ENCODE data around the gene BTN2A1.

BTN2A1 gene

GRCh38 chr6:26447257-26447656 is 10.5 kb upstream of the BTN2A1 start:
- TF ChIP-seq CTCF (IDR thresholded peaks at IDR 0.05): no peak
- H3K27ac Mint-ChIP-seq: no peak overlapping the region
- peaks cover 6% of the 10 kb centered on the region for H3K36me3 Mint-ChIP-seq (ENCODE audit: low read depth)
- DNase-seq: no peak
- H3K9me3 Mint-ChIP-seq: no peaks in the 10 kb centered on the region
- peaks cover 8% of the 10 kb centered on the region for H3K27me3 Mint-ChIP-seq (ENCODE audit: low read depth, poor library complexity)
- no peak overlapping the region for H3K4me3 Mint-ChIP-seq
- peaks cover 11% of the 10 kb centered on the region for H3K4me1 Mint-ChIP-seq

GRCh38 chr6:26450240-26450639 is 7.5 kb upstream of the BTN2A1 start:
- H3K27ac Mint-ChIP-seq: no peak overlapping the region
- H3K4me1 Mint-ChIP-seq: peaks cover 2% of the 10 kb centered on the region
- DNase-seq: no peak
- no peak for TF ChIP-seq CTCF (IDR thresholded peaks at IDR 0.05)
- peaks cover 9% of the 10 kb centered on the region for H3K27me3 Mint-ChIP-seq (ENCODE audit: low read depth, poor library complexity)
- H3K36me3 Mint-ChIP-seq (ENCODE audit: low read depth): peaks cover 6% of the 10 kb centered on the region
- H3K4me3 Mint-ChIP-seq: no peak overlapping the region
- no peaks in the 10 kb centered on the region for H3K9me3 Mint-ChIP-seq

GRCh38 chr6:26452631-26453235 is 5.0 kb upstream of the BTN2A1 start:
- TF ChIP-seq CTCF (IDR thresholded peaks at IDR 0.05): no peak
- Mint-ChIP-seq H3K27me3 (ENCODE audit: low read depth, poor library complexity) (peaks cover 9% of the 10 kb centered on the region), H3K36me3 (ENCODE audit: low read depth) (peaks cover 6% of the 10 kb centered on the region), H3K4me3 (no peak overlapping the region), H3K27ac (no peak overlapping the region), H3K4me1 (peaks cover 14% of the 10 kb centered on the region), H3K9me3 (no peaks in the 10 kb centered on the region)
- no peak for DNase-seq

GRCh38 chr6:26454631-26455030 is 3.1 kb upstream of the BTN2A1 start:
- Mint-ChIP-seq H3K27me3 (ENCODE audit: low read depth, poor library complexity) (peaks cover 8% of the 10 kb centered on the region), H3K27ac (no peak overlapping the region), H3K4me1 (peaks cover 31% of the 10 kb centered on the region), H3K9me3 (no peaks in the 10 kb centered on the region), H3K36me3 (ENCODE audit: low read depth) (peaks cover 11% of the 10 kb centered on the region), H3K4me3 (no peak overlapping the region)
- no peak for TF ChIP-seq CTCF (IDR thresholded peaks at IDR 0.05)
- DNase-seq: no peak

GRCh38 chr6:26455357-26455970 is 2.3 kb upstream of the BTN2A1 start:
- Mint-ChIP-seq H3K9me3 (no peaks in the 10 kb centered on the region), H3K4me3 (no peak overlapping the region), H3K27me3 (ENCODE audit: low read depth, poor library complexity) (peaks cover 6% of the 10 kb centered on the region)

More at GRCh38 chr6:26455357-26455970, 2.3 kb upstream of the BTN2A1 start:
- no peak for DNase-seq
- Mint-ChIP-seq H3K4me1 (peaks cover 39% of the 10 kb centered on the region), H3K36me3 (ENCODE audit: low read depth) (peaks cover 14% of the 10 kb centered on the region), H3K27ac (no peak overlapping the region)
- TF ChIP-seq CTCF (IDR thresholded peaks at IDR 0.05): no peak
